K562 (cell line): ENCODE measurements around the gene LEO1. TPM values are rescaled to one million over a fixed set of nuclear protein-coding genes. Genes with fewer than 3 reads are reported as not detected.

Source experiments
- EP300 ChIP-seq: IDR thresholded peaks from 2 replicates; pipeline ENCODE4 v1.6.1; 2012; ENCODE audit warnings: low read length, improper control_type of control experiment
- HOMEZ ChIP-seq: fragments of 250-450 bp; sonication (Bioruptor Pico); IDR thresholded peaks from 2 replicates; pipeline ENCODE4 v1.4.0; 2020; ENCODE audit warnings: mild to moderate bottlenecking, moderate library complexity
- KDM1A ChIP-seq, 2 experiments: fragments of 450-650 bp; IDR thresholded peaks; 2 replicates each; pipeline ENCODE4 v1.6.1; 2016; ENCODE audit warnings: mild to moderate bottlenecking in 2 of 2
- MBD1 ChIP-seq: fragments of 250-450 bp; sonication (Bioruptor Pico); IDR thresholded peaks from 2 replicates; pipeline ENCODE4 v1.8.0; 2022; ENCODE audit warnings: inconsistent platforms
- MEF2A ChIP-seq: IDR thresholded peaks from 2 replicates; pipeline ENCODE4 v1.6.1; 2011; ENCODE audit warnings: low read depth, mild to moderate bottlenecking, low read length, moderate library complexity; ENCODE audit not compliant: control insufficient read depth
- MEF2D ChIP-seq: conservative IDR thresholded peaks from 2 replicates; pipeline ENCODE4 v1.6.1; 2016; ENCODE audit warnings: low read depth, missing genetic modification characterization, missing compliant biosample characterization
- MYBL2 ChIP-seq, 2 experiments: fragments of 450-650 bp in 1 of 2; sonication (generic) in 1 of 2; formaldehyde crosslinking in 1 of 2; IDR thresholded peaks; 2 replicates each; pipeline versions ENCODE4 v1.6.1 to v1.8.1; 2017 to 2022; ENCODE audit warnings: borderline replicate concordance in 1 of 2, inconsistent platforms in 1 of 2, low read depth in 1 of 2, mild to moderate bottlenecking in 1 of 2, missing genetic modification reagents in 1 of 2, moderate library complexity in 1 of 2
- NRF1 ChIP-seq, 2 experiments: fragments of 450-650 bp; IDR thresholded peaks in 1 of 2; conservative IDR thresholded peaks in 1 of 2; 2 replicates each; pipeline ENCODE4 v1.6.1; 2014; ENCODE audit warnings: mild to moderate bottlenecking in 2 of 2
- SLC30A9 ChIP-seq: fragments of 250-450 bp; sonication (Bioruptor Pico); IDR thresholded peaks from 2 replicates; pipeline ENCODE4 v1.8.0; 2022; ENCODE audit warnings: mild to moderate bottlenecking, moderate library complexity
- SMARCA4 ChIP-seq: fragments of 450-650 bp; IDR thresholded peaks from 2 replicates; pipeline ENCODE4 v1.6.1; 2016
- ZFP30 ChIP-seq: fragments of 250-450 bp; sonication (Bioruptor Pico); IDR thresholded peaks from 2 replicates; pipeline ENCODE4 v1.8.0; 2022; ENCODE audit warnings: moderate library complexity, mild to moderate bottlenecking, inconsistent platforms, borderline replicate concordance
- ZMIZ1 ChIP-seq, 2 experiments: fragments of 150-350 bp in 1 of 2; IDR thresholded peaks; 2 replicates each; pipeline ENCODE4 v1.6.1; 2012 to 2016; ENCODE audit warnings: low read depth in 2 of 2, low read length in 2 of 2, mild to moderate bottlenecking in 1 of 2, moderate library complexity in 1 of 2
- ZNF274 ChIP-seq: IDR thresholded peaks from 2 replicates; pipeline ENCODE4 v1.6.1; 2011; ENCODE audit warnings: low read depth, mild to moderate bottlenecking, low read length, moderate library complexity, borderline replicate concordance
- ZNF395 ChIP-seq: fragments of 200-800 bp; sonication (Bioruptor generic); IDR thresholded peaks from 2 replicates; pipeline ENCODE4 v1.6.1; 2017; ENCODE audit warnings: missing genetic modification characterization, missing compliant biosample characterization
- polyA plus RNA-seq, 8 experiments: library from polyadenylated mRNA; depleted of rRNA in 4 of 8; stranded (reverse) in 5 of 8; unstranded in 3 of 8; fragments of >200 nt; fragmentation: Nextera tagmentation in 2 of 8; fragmentation: Illumina TruSeq in 1 of 8; extraction: Ambion mirVana in 2 of 8; extraction: Trizol in 1 of 8; gene quantifications; 2 replicates each; pipeline versions ENCODE4 v1.2.1 to v1.2.3, GENCODE V29; 2011 to 2014; ENCODE audit warnings: inconsistent platforms in 1 of 8, missing spikeins in 1 of 8
- total RNA-seq, 7 experiments: library from RNA; depleted of rRNA in 6 of 7; stranded (reverse); fragments of >200 nt in 6 of 7; fragmentation: Illumina TruSeq in 2 of 7; extraction: Trizol in 2 of 7; gene quantifications; 2 replicates each; pipeline versions ENCODE4 v1.2.1 to v1.2.3, GENCODE V29; 2011 to 2021; ENCODE audit warnings: low replicate concordance in 1 of 7
- TF ChIP-seq, protein P1 (sequence below): fragments of 250-450 bp; sonication (Bioruptor Pico); IDR thresholded peaks from 2 replicates; pipeline ENCODE4 v1.5.0; 2021; ENCODE audit warnings: mild to moderate bottlenecking, borderline replicate concordance

LEO1 gene
- total and polyA plus RNA-seq, 9 of the 15 experiments (the other 6 are each of a cell fraction or from before 2014, with no cell fraction given), result 8.4 to 48.3 (median 37.9) TPM

DNA sequence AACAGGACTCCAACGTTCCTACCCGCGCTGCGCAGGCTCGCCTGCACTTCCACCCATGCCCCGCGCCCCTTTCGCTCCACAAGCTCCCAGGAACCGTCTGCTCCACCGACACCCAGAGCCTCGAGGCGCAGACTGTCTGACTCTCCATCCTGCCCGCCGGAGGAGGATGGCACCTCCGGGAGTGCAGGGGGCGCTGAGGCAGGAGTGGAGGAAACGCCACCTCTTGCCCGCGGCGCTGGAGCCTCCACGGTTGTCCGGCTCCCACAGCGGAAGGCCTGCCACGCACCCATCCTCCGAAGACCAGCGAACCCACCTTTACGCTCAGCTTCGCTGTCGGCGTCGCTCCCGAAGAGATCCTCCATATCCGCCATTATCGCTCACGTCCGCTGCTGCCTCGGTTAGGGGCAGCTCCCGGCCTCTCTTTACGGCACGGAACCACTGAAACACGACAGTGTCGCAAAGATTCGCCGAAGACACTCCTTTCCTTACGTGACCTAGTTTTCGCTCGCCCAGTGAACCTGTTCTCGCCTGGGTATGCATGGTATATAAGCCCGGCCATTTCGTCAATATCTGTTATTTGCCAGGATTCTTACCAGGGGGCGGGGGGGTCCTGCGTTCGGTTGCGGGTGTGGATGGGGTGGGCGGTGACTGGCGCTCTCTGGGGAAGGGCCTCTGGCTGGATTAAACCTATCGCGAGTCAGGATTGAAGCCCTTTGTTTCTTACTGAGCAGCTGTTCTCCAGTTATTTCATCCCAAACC, at the start of gene LEO1 (continued):
- TF ChIP-seq HOMEZ (CRISPR knock-in tag), result no peak
- no peak for TF ChIP-seq ZNF395 (CRISPR knock-in tag)
- TF ChIP-seq MBD1 (CRISPR knock-in tag), result no peak
- TF ChIP-seq, protein P1, sequence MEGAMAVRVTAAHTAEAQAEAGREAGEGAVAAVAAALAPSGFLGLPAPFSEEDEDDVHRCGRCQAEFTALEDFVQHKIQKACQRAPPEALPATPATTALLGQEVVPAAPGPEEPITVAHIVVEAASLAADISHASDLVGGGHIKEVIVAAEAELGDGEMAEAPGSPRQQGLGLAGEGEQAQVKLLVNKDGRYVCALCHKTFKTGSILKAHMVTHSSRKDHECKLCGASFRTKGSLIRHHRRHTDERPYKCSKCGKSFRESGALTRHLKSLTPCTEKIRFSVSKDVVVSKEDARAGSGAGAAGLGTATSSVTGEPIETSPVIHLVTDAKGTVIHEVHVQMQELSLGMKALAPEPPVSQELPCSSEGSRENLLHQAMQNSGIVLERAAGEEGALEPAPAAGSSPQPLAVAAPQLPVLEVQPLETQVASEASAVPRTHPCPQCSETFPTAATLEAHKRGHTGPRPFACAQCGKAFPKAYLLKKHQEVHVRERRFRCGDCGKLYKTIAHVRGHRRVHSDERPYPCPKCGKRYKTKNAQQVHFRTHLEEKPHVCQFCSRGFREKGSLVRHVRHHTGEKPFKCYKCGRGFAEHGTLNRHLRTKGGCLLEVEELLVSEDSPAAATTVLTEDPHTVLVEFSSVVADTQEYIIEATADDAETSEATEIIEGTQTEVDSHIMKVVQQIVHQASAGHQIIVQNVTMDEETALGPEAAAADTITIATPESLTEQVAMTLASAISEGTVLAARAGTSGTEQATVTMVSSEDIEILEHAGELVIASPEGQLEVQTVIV (CRISPR knock-in tag), result peak; percentile 99
- no peak for TF ChIP-seq SLC30A9 (CRISPR knock-in tag)
- no peak for TF ChIP-seq MYBL2 (IDR thresholded peaks at IDR 0.05; ENCODE audit: low read depth)
- TF ChIP-seq MYBL2 (CRISPR knock-in tag; IDR thresholded peaks at IDR 0.05; ENCODE audit: borderline replicate concordance), result no peak
- no peak for TF ChIP-seq MEF2A
- 0 out of 4 replicates have a peak, but pooled peaks of 1 of the 2 experiments have one; percentile 34 for TF ChIP-seq ZMIZ1 (IDR thresholded peaks at IDR 0.05; ENCODE audit: low read depth in 2 of 2, low read length in 2 of 2)
- TF ChIP-seq ZFP30 (CRISPR knock-in tag), result no peak
- no peak for TF ChIP-seq EP300
- TF ChIP-seq KDM1A (IDR thresholded peaks at IDR 0.05), result no peak
- no peak for TF ChIP-seq ZNF274
- no peak for TF ChIP-seq MEF2D (tag)
- TF ChIP-seq NRF1 (conservative IDR thresholded peaks at IDR 0.05 in 1 of 2, IDR thresholded peaks at IDR 0.05 in 1 of 2), result peak; percentile 82 to 85
- peak; percentile 33; the same call in 1 of the 2 replicates for TF ChIP-seq SMARCA4
